Measurements from ENCODE around the gene MBNL1. TPM values are rescaled to one million over a fixed set of nuclear protein-coding genes. Genes with fewer than 3 reads are reported as not detected.

The MBNL1 gene
- polyA plus RNA-seq, 1 experiment, result 203 TPM

DNA sequence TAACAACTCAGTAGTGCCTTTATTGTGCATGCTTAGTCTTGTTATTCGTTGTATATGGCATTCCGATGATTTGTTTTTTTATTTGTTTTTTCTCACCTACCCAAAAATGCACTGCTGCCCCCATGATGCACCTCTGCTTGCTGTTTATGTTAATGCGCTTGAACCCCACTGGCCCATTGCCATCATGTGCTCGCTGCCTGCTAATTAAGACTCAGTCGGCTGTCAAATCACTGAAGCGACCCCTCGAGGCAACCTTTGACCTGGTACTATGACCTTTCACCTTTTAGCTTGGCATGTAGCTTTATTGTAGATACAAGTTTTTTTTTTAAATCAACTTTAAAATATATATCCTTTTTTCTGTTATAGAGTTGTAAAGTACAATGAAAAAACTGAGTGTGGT, 177.8 kb downstream of the MBNL1 start:
- TF ChIP-seq, protein P1, sequence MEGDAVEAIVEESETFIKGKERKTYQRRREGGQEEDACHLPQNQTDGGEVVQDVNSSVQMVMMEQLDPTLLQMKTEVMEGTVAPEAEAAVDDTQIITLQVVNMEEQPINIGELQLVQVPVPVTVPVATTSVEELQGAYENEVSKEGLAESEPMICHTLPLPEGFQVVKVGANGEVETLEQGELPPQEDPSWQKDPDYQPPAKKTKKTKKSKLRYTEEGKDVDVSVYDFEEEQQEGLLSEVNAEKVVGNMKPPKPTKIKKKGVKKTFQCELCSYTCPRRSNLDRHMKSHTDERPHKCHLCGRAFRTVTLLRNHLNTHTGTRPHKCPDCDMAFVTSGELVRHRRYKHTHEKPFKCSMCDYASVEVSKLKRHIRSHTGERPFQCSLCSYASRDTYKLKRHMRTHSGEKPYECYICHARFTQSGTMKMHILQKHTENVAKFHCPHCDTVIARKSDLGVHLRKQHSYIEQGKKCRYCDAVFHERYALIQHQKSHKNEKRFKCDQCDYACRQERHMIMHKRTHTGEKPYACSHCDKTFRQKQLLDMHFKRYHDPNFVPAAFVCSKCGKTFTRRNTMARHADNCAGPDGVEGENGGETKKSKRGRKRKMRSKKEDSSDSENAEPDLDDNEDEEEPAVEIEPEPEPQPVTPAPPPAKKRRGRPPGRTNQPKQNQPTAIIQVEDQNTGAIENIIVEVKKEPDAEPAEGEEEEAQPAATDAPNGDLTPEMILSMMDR (IDR thresholded peaks at IDR 0.05; ENCODE audit: insufficient read depth, low read depth, low read length), result no peak
- H3K4me3 ChIP-seq (ENCODE audit: low read depth, low read length), result no peak overlapping the region
- POLR2A ChIA-PET, result no interaction called here
- peaks cover 4% of the 10 kb centered on the region; the same call in 1 of the 2 replicates for H3K36me3 ChIP-seq (ENCODE audit: control insufficient read depth, insufficient read depth, low read length)
- no peak for DNase-seq (ENCODE audit: low read depth)
- CTCF ChIA-PET, result interaction anchor here (0.6 kb wide), 1 partner anchor 19 kb away, joined by 3 read pairs; no protein-coding TSS in a partner anchor
- H3K27me3 ChIP-seq (ENCODE audit: control insufficient read depth, insufficient read depth, low read length), result no peaks in the 10 kb centered on the region

DNA sequence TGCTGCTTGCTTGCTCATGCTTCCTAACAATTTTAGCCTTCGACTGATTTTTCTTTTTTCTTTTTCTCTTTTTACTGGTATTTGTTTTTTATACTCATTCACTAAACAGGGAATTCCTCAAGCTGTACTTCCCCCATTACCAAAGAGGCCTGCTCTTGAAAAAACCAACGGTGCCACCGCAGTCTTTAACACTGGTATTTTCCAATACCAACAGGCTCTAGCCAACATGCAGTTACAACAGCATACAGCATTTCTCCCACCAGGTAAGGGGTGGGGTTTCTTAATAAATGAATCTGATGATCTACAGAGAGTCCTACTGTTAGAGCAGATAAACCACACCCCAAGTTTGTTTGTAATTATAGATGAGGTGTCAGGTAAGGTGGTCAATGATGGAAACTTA, 178.8 kb downstream of the MBNL1 start:
- ChIA-PET POLR2A (no interaction called here), CTCF (interaction anchor here (1.7 kb wide), 1 partner anchor 375 kb away, joined by 7 read pairs; no protein-coding TSS in a partner anchor)
- TF ChIP-seq, protein P1 (IDR thresholded peaks at IDR 0.05; ENCODE audit: insufficient read depth, low read depth, low read length), result no peak
- no peaks in the 10 kb centered on the region for H3K27me3 ChIP-seq (ENCODE audit: control insufficient read depth, insufficient read depth, low read length)
- no peak overlapping the region for H3K4me3 ChIP-seq (ENCODE audit: low read depth, low read length)
- peaks cover 8% of the 10 kb centered on the region for H3K36me3 ChIP-seq (ENCODE audit: control insufficient read depth, insufficient read depth, low read length)
- no peak for DNase-seq (ENCODE audit: low read depth)

DNA sequence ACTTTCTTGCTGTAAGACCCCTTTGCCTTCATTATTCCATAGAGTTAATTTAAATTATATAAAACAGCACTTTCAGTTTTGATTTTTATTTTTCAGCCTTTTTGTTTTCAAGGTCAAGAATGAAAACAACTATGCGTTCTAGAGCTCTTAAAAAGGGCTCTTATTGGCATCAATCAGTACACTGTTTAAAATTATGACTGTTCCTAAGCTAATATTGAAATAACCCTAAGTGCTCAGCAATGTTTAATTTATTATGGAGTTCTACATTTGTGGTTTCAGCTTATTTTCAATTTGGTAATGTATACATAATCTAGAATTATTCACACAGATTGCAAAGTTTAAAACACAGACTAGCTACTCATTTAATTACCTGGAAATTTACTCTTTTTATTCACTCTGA, 179.4 kb downstream of the MBNL1 start:
- CTCF ChIA-PET, result interaction anchor here (0.6 to 1.7 kb wide), 4 partner anchors 11 to 376 kb away, joined by 3 to 7 read pairs (median 4); no protein-coding TSS in a partner anchor
- Histone ChIP-seq H3K36me3 (ENCODE audit: control insufficient read depth, insufficient read depth, low read length) (peaks cover 9% of the 10 kb centered on the region), H3K27me3 (ENCODE audit: control insufficient read depth, insufficient read depth, low read length) (no peaks in the 10 kb centered on the region), H3K4me3 (ENCODE audit: low read depth, low read length) (no peak overlapping the region)
- POLR2A ChIA-PET, result no interaction called here
- DNase-seq (ENCODE audit: low read depth), result no peak
- TF ChIP-seq, protein P1 (IDR thresholded peaks at IDR 0.05; ENCODE audit: insufficient read depth, low read depth, low read length), result no peak

DNA sequence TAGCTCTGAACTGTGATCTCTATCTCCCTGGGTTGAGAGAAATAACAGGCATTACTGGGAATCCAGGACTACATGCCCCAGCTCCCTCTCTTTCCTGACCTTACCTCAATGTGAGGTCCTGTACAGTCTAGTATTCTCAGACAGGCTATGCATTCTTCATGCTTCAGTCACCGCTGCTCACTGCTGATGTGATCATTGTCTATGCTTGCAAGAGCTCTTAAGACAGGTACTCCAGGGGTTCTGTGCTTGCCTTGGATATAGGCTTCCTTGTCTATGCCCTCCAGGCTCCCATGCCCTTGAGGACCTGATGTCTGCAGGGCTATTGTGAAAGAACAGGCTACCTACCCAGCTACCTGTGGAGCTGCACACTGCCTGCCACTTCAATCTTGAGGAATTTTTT, 183.6 kb downstream of the MBNL1 start:
- TF ChIP-seq, protein P1 (IDR thresholded peaks at IDR 0.05; ENCODE audit: insufficient read depth, low read depth, low read length), result no peak
- no peaks in the 10 kb centered on the region for H3K27me3 ChIP-seq (ENCODE audit: control insufficient read depth, insufficient read depth, low read length)
- H3K4me3 ChIP-seq (ENCODE audit: low read depth, low read length), result no peak overlapping the region
- POLR2A ChIA-PET, result no interaction called here
- H3K36me3 ChIP-seq (ENCODE audit: control insufficient read depth, insufficient read depth, low read length), result peaks cover 9% of the 10 kb centered on the region
- CTCF ChIA-PET, result no interaction called here
- no peak for DNase-seq (ENCODE audit: low read depth)

DNA sequence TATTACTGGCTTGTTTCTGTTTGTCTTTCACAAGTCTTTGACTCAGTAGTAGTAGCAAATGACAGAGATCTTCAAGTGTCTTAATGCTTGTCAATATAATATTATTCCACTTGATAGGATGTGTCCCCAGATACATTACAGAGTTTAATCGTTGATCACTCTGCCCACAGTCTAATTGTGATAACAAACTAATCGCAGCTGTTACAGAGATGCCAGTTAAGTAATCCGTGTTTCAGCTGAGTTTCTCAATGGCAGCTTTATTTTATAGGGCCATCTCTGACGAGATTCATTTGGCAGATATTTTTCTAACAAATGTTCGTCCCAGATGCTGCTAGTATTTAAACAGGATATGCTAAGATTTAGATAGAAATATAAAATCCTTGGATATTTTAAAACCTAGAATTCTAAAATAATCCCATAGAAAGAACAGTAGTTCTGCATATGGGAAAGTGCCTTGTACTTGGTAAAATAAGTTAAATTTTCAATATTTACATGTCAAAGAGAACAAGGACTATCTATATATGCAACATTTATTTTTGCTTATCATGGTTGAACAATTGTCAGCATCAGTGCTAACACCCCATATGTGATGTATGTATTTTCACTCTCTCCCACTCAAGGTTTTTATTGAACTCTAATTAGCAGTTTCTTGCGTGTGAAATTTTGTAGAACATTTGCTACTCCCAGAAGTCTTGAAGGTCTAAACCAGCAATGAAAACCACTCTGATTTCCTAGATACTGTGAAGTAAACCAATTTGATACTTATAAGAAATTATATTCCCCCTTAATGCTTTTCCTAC, 185.5 kb downstream of the MBNL1 start:
- TF ChIP-seq, protein P1 (IDR thresholded peaks at IDR 0.05; ENCODE audit: insufficient read depth, low read depth, low read length), result no peak
- ChIA-PET POLR2A (no interaction called here), CTCF (no interaction called here)
- Histone ChIP-seq H3K4me3 (ENCODE audit: low read depth, low read length) (no peak overlapping the region), H3K27me3 (ENCODE audit: control insufficient read depth, insufficient read depth, low read length) (no peaks in the 10 kb centered on the region), H3K36me3 (ENCODE audit: control insufficient read depth, insufficient read depth, low read length) (peaks cover 11% of the 10 kb centered on the region)
- DNase-seq (ENCODE audit: low read depth), result no peak

Measured in BJ (cell line).